ENCODE data around the gene ZBTB40. TPM values are rescaled to one million over a fixed set of nuclear protein-coding genes. Genes with fewer than 3 reads are reported as not detected.

The ZBTB40 gene
- total RNA-seq, 1 experiment from 2014 or later = 11.9 TPM

Other genes starting within 250 kb of the ZBTB40 start
- gene EPHA8, start 111.6 kb downstream of the ZBTB40 start, total RNA-seq (2014; rRNA removed; shearing (Covaris generic)) = not detected in 2 replicates
- gene C1QA, start 184.8 kb downstream of the ZBTB40 start, total RNA-seq (2014; rRNA removed; shearing (Covaris generic)) = not detected in 2 replicates
- gene C1QC, start 191.8 kb downstream of the ZBTB40 start, total RNA-seq (2014; rRNA removed; shearing (Covaris generic)) = not detected in 2 replicates
- not detected in 2 replicates for gene C1QB, start 201.4 kb downstream of the ZBTB40 start, total RNA-seq (2014; rRNA removed; shearing (Covaris generic))